Measurements from ENCODE around the gene ACTBL2. TPM values are rescaled to one million over a fixed set of nuclear protein-coding genes. Genes with fewer than 3 reads are reported as not detected.

ACTBL2 gene
- total and polyA plus RNA-seq, 2 of the 13 experiments (the other 11 are each of a cell fraction or from before 2014, with no cell fraction given), result not detected

- TF ChIP-seq ATM (IDR thresholded peaks at IDR 0.05; ENCODE audit: borderline replicate concordance), result no peak
- no peak for TF ChIP-seq POGZ (CRISPR knock-in tag; IDR thresholded peaks at IDR 0.05)
- no peak for TF ChIP-seq ZBTB21 (CRISPR knock-in tag; IDR thresholded peaks at IDR 0.05)
- no peak for TF ChIP-seq NBN (conservative IDR thresholded peaks at IDR 0.05)
- TF ChIP-seq ZBTB20 (CRISPR knock-in tag; IDR thresholded peaks at IDR 0.05; ENCODE audit: borderline replicate concordance, low read depth), result no peak
- TF ChIP-seq ZNF543 (CRISPR knock-in tag; IDR thresholded peaks at IDR 0.05), result no peak
Observed at GRCh38 chr5:57452885-57453284, 29.7 kb downstream of the ACTBL2 start (continued).

GRCh38 chr5:57450991-57451876 is 31.4 kb downstream of the ACTBL2 start:
- in situ Hi-C loops (cut with HindIII; ENCODE audit: extremely low pct_ligation_motif_present, low pct_unique_long_range_greater_than_20kb) (no loop called here), intact Hi-C loops (cut with micrococcal nuclease; ENCODE audit: unreplicated experiment) (no loop called here)
- Histone ChIP-seq H4K20me1 (ENCODE audit: insufficient read depth, low read length) (no peaks in the 10 kb centered on the region), H3K4me3 (replicated peaks in 1 of 3; ENCODE audit: insufficient read depth in 1 of 3, low read depth in 2 of 3, low read length in 3 of 3) (no peak overlapping the region), H3K36me3 (replicated peaks in 1 of 2; ENCODE audit: control insufficient read depth in 1 of 2, insufficient read depth in 2 of 2, low read length in 2 of 2) (no peaks in the 10 kb centered on the region), H3K9ac (ENCODE audit: insufficient read depth, low read depth, low read length) (no peak overlapping the region), H3K79me2 (ENCODE audit: insufficient read depth, low read length) (no peaks in the 10 kb centered on the region), H3K4me1 (ENCODE audit: insufficient read depth, low read length) (peaks cover 9% of the 10 kb centered on the region), H2AFZ (ENCODE audit: low read length) (no peak overlapping the region), H3K9me3 (ENCODE audit: low read length) (no peaks in the 10 kb centered on the region), H3K27ac (ENCODE audit: extremely low read length, insufficient read depth, low read length) (no peak overlapping the region), H3K4me2 (ENCODE audit: low read depth, low read length) (no peak overlapping the region), H3K27me3 (ENCODE audit: control insufficient read depth in 1 of 2, insufficient read depth in 2 of 2, low read length in 2 of 2) (no peaks in the 10 kb centered on the region)
- TF ChIP-seq ZFYVE20 (CRISPR knock-in tag; IDR thresholded peaks at IDR 0.05; ENCODE audit: borderline replicate concordance, low read depth), result no peak
- TF ChIP-seq GPBP1L1 (CRISPR knock-in tag; IDR thresholded peaks at IDR 0.05), result no peak
- no peak for TF ChIP-seq TBX3 (IDR thresholded peaks at IDR 0.05; ENCODE audit: borderline replicate concordance)
- TF ChIP-seq, protein P1, sequence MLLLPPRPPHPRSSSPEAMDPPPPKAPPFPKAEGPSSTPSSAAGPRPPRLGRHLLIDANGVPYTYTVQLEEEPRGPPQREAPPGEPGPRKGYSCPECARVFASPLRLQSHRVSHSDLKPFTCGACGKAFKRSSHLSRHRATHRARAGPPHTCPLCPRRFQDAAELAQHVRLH (CRISPR knock-in tag; IDR thresholded peaks at IDR 0.05; ENCODE audit: borderline replicate concordance, low read depth), result no peak
- no peak for TF ChIP-seq ZNF333 (CRISPR knock-in tag; IDR thresholded peaks at IDR 0.05; ENCODE audit: borderline replicate concordance)
- no peak for TF ChIP-seq ZNF207 (IDR thresholded peaks at IDR 0.05; ENCODE audit: borderline replicate concordance)
- TF ChIP-seq ZSCAN5A (CRISPR knock-in tag; IDR thresholded peaks at IDR 0.05; ENCODE audit: borderline replicate concordance), result no peak
- no peak for TF ChIP-seq EZH2 (conservative IDR thresholded peaks at IDR 0.05; ENCODE audit: low read depth, low read length)
- TF ChIP-seq, protein P2, sequence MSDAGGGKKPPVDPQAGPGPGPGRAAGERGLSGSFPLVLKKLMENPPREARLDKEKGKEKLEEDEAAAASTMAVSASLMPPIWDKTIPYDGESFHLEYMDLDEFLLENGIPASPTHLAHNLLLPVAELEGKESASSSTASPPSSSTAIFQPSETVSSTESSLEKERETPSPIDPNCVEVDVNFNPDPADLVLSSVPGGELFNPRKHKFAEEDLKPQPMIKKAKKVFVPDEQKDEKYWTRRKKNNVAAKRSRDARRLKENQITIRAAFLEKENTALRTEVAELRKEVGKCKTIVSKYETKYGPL (CRISPR knock-in tag; IDR thresholded peaks at IDR 0.05), result no peak
- TF ChIP-seq MEF2D (CRISPR knock-in tag; IDR thresholded peaks at IDR 0.05), result no peak
- BruUV-seq (replicated peaks), result no TSS peak
- DNase-seq (ENCODE audit: low spot score), result no peak
- POLR2A ChIA-PET, result no interaction called here
- whole genome bisulfite sequencing (ENCODE audit: low lambda C conversion rate), result 1% methylated on average over 4 of the region's 4 CpGs
- no peak for FAIRE-seq
- CTCF ChIA-PET (ENCODE audit: low intra/inter-chr PET ratio, low total read pairs), result no interaction called here
- no peak for ATAC-seq

All from HepG2 (cell line).